Measurements from ENCODE around the gene NDUFAF2.
"Not testable (repeated sequence)": the region's sequence is repeated elsewhere in the genome, so short reads cannot be mapped to it uniquely, and the experiment has no call there.

The NDUFAF2 gene

DNA sequence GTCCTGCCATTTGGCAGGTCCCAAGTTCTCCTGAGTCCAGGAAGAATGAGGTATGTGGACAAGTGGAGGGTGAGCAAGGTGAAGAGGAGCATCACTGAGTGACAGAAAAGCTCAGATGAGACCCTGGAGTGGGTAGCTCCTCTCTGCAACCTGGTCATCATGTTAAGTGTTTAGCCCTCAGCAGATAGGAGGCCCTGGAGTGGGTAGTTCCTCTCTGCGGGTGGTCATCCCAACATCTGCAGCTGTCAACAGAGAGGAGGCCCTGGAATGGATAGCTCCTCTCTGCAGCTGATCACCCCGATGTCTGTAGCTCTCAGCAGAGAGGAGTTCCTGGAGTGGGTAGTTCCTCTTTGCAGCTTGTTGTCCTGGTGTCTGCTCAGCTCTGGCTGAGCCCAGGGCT is 48.4 kb downstream of the NDUFAF2 start:
- no peak for DNase-seq (ENCODE audit: low read depth)

DNA sequence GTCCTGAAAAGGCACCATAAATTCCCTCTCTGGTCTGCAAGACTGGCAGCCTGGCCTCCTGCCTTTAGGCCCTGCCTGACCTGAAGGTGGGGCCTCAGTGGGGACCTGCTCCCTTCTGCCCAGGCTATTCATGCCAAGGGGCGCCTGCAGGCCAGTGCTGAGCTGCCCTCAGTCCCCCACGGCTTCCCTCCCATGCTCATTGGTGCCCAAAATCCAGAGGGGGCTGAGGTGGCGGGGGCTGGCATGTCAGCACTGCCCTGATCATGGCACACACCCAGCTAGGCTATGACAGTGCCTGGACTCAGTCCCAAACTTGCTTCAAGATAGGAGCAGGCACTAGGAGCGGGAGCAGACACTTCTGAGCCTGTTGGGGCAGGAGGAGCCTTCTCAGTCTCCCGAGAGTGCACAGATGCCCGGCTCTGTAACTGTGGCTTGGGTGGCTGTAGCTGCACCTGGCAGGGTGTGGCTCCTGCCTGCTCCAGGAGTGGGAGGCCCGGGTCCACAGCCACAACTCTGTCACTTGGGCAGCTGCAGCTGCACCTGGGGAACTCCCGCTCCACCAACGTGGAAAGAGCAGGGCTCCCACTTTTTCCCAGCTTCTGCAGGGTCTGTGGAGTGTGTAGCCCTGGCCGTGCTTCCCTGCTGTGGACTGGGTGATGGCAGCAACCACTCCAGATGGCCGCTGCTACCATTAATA is 49.0 kb downstream of the NDUFAF2 start:
- DNase-seq (ENCODE audit: low read depth): no peak

DNA sequence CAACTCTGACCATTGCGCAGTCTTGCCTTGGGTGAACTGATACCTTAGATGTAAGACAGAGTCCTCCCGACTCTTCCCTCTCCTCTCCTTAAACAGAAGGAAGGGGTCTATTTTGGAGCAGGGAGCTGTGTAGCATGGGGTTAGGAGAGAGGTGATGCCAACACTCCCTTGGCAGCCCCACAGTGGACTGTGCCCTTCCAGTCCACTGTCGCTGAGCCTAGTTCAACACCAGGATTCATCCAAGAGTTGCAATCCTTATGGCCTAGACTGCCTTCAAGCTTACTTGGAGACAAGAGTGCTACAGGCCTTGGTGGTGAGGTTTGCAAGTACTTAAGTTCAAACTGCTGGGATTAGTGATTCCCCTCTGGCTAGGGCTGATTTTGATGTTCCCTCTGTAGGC is 51.4 kb downstream of the NDUFAF2 start:
- no peak for DNase-seq (ENCODE audit: low read depth)

DNA sequence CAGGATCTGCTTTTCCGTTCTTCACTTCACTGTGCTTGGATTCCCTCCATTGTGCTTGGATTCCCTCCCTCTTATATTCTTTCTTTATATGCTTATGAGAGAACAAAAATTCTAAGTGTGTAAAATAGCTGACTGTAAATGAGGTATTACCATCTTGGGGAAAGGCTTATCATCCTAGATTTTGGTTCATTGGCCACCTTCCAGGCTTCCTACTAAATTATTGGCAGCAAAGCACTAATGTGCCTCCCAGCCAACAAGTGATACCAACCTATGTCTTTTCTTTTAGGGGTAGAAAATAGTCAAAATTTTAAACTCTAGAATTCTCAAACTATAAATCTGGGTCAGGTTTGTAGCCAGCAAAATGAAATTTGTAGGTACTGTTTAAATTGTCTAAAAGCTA is 52.7 kb downstream of the NDUFAF2 start:
- no peak for DNase-seq (ENCODE audit: low read depth)

GRCh38 chr5:61000887-61001286 is 55.9 kb downstream of the NDUFAF2 start:
- DNase-seq (ENCODE audit: low read depth): no peak

DNA sequence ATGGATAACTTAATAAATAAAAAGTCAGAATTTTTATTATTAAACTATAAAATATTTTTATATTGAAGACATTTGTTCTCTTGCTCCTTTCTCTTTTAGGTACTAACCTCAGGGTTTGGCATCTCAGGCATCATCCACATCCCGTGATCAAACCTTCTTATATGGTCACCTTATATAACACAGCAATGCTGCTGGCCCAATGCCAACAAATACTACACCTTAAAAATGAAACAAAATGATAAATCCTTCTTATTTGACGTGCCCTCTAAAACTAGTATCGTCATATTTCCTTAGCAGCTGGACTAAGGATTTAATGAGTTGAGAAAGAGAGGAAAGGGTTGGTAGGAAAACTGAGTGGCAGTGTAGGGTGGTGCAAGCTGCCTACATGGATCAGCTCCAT is 56.6 kb downstream of the NDUFAF2 start:
- DNase-seq (ENCODE audit: low read depth): no peak

DNA sequence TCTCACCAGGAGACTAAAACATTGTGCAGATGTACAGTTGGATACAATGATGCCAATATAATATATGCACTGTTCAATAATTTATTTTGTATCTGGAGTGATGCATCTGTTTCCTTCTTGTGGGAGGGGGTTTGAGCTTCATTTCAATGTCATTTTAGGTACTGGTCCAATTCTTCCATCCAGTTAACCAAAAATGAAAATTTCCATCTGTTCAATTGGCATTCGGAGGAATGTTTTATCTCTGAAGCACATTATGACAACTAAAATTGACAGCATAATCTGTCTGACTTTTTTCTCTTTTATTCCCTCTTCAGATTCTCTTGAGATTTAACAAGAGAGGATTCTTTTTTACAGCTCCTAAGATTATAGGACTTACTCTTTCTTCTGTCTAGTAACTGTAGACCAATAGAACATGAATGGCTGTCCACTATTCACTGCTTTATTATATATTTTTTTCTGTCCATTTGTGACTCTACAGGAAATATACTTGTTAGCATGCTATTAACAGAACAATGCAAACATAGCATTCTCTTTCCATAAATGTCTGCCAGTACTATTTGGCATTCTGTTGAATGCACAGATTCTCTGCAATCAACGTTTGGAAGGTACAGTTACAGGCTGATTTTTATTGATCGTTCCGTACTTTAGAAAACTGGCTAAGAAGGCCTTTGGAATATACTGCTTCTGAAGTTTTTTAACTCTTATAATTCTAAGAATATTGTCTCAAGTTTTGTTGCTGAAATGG is 57.8 kb downstream of the NDUFAF2 start:
- no peak for DNase-seq (ENCODE audit: low read depth)

DNA sequence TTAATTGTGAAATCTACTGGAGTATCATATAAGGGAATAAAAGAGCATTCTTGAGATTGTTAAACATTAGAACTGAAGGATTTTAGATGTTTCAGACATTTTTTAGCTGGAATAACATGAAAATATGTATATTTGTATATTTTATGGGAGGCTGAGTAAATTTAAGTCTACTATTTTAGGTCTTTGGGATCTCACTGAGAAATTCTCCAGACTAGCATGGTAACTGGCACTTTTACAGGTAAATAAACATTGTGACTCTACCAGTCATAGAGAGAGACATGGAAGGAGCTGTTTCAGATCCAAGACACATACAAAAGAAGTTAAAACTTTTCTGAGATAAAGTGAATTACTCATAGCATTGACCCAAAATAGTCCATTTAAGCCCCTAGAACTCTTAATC is 59.4 kb downstream of the NDUFAF2 start:
- DNase-seq (ENCODE audit: low read depth): no peak

DNA sequence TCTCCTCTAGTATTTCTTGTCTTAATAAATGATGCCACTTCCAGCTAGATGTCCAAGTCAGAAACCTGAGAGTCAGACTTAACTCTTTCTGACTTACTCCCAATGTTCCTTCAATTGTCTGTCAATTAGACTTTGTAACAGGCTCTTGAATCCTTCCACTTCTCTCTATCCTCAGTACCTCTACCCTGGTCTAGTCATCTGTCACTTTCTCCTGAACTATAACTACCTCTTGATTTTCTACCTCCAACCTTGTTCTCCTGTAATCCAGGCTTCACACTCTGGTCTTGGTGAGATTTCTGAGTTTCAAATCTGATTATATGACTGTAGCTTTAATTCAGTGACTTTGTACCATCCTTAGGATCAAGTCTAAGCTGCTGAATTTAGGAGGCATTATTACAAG is 64.9 kb downstream of the NDUFAF2 start:
- DNase-seq (ENCODE audit: low read depth): no peak

GRCh38 chr5:61010467-61011454 is 65.8 kb downstream of the NDUFAF2 start:
- no peak for DNase-seq (ENCODE audit: low read depth)

DNA sequence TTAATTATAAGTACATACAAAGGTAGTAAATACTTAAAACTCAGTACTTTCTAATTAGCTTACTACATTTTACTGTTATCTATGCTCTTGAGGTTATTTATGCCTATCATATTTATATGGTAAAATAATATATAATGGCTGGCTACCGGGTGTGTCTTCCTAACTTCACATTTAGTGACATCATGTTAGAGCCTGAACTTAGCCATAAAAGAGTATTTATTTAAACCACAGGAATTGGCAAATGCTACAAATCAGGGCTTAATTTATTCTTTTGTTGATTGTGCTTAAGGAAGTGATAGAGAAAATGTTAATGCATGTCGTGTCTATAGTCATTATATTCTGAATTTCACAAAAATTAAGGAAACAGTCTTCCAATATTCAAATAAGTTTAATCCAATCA is 73.1 kb downstream of the NDUFAF2 start:
- DNase-seq (ENCODE audit: low read depth): no peak

DNA sequence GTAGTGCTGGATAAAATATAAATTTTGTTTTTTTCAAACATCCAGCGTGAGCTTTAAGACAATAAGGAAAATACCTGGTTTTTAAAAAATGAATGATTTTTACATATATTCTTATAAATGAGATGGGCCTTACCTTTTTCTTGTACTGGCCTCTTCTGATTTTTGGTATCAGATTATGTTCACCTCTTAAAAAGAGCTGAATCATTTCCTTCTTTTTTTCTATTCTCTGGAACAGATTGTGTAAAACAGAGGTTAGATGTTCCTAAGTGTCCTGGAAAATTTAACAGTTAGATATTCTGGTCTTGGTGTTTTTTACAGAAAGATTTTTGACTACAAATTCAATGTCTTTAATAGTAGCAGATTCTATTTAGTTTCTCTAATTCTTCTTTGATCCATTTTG is 74.6 kb downstream of the NDUFAF2 start:
- DNase-seq (ENCODE audit: low read depth): no peak

GRCh38 chr5:61020415-61020814 is 75.4 kb downstream of the NDUFAF2 start:
- no peak for DNase-seq (ENCODE audit: low read depth)

- DNase-seq (ENCODE audit: low read depth): no peak
These were observed 78.1 kb downstream of the NDUFAF2 start for GRCh38 chr5:61023131-61023530.

DNA sequence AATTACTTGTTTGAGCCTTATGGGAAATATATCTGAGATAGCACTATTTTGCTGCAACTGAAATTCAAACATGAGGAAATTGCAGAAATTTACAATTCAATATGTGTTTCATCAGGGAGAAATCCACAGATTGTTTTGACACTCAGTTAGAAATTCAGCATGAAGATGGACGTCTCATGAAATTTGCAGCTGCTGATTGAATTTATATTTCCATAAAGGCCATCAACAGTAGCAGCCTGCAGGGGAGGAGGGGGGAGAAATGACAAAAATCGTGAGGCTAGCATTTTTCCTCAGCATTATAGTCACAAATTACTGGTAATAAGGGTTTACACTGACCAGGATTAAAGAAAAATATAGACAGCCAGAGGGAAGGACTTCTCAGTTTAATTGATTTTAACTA is 81.0 kb downstream of the NDUFAF2 start:
- DNase-seq (ENCODE audit: low read depth): no peak

- no peak for DNase-seq (ENCODE audit: low read depth)
These were observed 83.4 kb downstream of the NDUFAF2 start for GRCh38 chr5:61028382-61028781.

GRCh38 chr5:61029456-61030162 is 84.6 kb downstream of the NDUFAF2 start:
- no peak for DNase-seq (ENCODE audit: low read depth)

- DNase-seq (ENCODE audit: low read depth): no peak
These were observed 85.1 kb downstream of the NDUFAF2 start for GRCh38 chr5:61030163-61030482.

DNA sequence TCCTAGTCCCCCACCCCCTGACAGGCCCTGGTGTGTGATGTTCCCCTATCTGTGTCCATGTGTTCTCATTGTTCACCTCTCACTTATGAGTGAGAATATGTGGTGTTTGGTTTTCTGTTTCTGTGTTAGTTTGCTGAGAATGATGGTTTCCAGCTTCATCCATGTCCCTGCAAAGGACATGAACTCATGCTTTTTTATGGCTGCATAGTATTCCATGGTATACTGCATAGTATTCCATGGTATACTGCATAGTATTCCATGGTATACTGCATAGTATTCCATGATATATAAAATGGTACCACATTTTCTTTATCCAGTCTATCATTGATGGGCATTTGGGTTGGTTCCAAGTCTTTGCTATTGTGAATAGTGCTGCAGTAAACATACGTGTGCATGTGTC is 86.3 kb downstream of the NDUFAF2 start:
- DNase-seq (ENCODE audit: low read depth): not testable (repeated sequence)

DNA sequence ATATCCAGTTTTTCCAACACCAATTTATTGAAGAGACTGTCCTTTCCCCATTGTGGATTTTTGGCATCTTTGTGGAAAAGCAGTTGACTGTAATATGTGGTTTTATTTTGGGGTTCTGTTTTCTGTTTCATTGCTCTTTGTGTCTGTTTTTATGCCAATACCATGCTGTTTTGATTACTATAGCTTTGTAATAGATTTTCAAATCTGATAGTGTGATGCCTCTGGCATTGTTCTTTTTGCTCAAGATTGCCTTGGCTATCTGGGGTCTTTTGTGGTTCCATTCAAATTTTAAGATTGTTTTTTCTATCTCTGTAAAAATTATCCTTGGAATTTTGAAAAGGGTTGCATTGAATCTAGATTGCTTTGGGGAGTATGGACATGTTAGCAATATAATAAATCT is 99.5 kb downstream of the NDUFAF2 start:
- no peak for DNase-seq (ENCODE audit: low read depth)

DNA sequence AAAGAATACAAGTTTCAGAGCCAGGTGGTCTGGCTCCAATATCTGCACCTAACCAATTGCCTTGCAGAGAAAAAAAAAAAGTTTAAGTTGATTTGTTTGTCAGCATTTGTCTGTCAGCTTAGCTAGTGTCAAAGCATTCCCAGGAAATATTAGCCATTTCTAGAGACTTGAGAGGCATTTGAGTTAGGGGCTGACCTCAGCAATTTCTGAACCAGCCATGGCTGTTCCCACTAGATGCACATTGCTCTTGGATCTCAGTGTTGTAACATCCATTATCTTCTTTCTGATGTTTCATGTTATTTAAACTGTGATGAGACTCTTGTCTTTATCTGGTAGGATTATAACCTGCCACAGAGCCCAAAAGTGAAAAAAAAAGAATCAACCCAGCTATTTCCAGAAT is 102.3 kb downstream of the NDUFAF2 start:
- DNase-seq (ENCODE audit: low read depth): no peak

GRCh38 chr5:61048534-61048933 is 103.5 kb downstream of the NDUFAF2 start:
- no peak for DNase-seq (ENCODE audit: low read depth)

All from activated T-cell treated with anti-CD3 and anti-CD28 coated beads for 24 hours (primary cell).